Measurements from ENCODE around the gene BAZ1A. TPM values are rescaled to one million over a fixed set of nuclear protein-coding genes. Genes with fewer than 3 reads are reported as not detected.
"Not testable (repeated sequence)": the region's sequence is repeated elsewhere in the genome, so short reads cannot be mapped to it uniquely, and the experiment has no call there.

BAZ1A gene
- total RNA-seq, 1 experiment from 2014 or later = 38.5 TPM

DNA sequence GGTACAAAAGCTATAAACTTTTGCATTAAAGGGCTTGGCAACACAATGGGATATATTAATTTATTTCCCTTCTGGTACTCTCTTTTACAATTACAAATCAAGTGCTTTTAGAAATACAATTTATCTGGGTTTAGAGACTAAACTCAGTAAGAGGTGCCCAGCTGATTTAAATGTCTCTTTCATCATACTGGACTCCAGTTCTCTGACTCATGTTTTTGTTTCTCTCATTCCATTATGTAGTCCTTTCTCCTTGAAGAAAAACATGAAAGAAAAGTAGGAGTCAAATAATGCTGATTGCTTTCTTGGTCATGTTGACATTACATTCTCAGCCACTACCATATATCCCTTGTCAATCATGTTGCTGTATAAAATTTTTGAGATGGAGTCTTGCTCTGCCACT is 124.5 kb downstream of the BAZ1A start:
- Histone ChIP-seq H3K27me3 (replicated peaks) (no peaks in the 10 kb centered on the region), H3K27ac (no peak overlapping the region), H3K36me3 (peaks cover 7% of the 10 kb centered on the region), H3K4me3 (no peak overlapping the region), H3K4me1 (replicated peaks) (peaks cover 8% of the 10 kb centered on the region), H3K9me3 (replicated peaks) (no peaks in the 10 kb centered on the region)
- peak in 1 of 2 experiments; percentile 10 for DNase-seq (ENCODE audit: low read depth in 1 of 2, low spot score in 2 of 2)

DNA sequence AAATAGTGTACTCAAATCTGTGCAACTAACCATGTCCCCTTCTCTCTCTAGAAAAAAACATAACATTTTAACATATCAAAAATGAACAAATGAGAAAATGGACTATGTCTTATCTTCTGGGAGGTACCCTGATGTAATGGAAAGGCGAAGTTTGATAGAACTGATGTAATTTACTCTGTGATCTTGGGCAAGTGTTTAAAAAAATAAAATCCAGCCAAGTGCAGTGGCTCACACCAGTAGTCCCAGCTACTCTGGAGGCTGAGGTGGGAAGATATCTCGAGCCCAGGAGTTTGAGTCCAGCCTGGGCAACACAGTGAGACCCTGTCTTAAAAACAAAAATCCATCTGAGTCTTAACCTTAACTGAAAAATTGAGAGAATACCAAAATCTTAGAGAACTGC is 124.9 kb downstream of the BAZ1A start:
- DNase-seq (ENCODE audit: low read depth in 1 of 2, low spot score in 2 of 2) = no peak
- Histone ChIP-seq H3K4me3 (no peak overlapping the region), H3K27ac (no peak overlapping the region)

DNA sequence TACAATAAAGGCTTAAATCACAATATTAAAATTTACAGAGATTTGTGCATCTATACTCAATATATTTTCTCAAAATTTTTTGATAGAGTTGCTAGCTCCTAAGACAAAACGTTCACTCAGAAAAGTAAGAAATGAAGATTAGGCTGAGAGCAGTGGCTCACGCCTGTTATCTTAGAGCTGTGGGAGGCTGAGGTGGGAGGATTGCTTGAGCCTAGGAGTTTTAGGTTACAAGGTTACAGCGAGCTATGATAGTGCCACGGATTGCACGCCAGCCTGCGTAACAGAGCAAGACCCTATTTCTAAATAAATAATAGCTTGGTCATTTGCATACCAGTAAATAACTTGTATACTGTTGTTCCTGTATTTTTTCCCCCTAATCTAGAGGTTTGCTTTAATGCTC is 125.8 kb downstream of the BAZ1A start:
- peaks cover 7% of the 10 kb centered on the region; the same call in 1 of the 2 replicates for H3K36me3 ChIP-seq
- no peaks in the 10 kb centered on the region for H3K27me3 ChIP-seq (replicated peaks)
- H3K4me1 ChIP-seq (replicated peaks) = peaks cover 8% of the 10 kb centered on the region
- H3K4me3 ChIP-seq = no peak overlapping the region
- DNase-seq (ENCODE audit: low read depth in 1 of 2, low spot score in 2 of 2) = no peak
- no peak overlapping the region for H3K27ac ChIP-seq
- H3K9me3 ChIP-seq (replicated peaks) = no peaks in the 10 kb centered on the region

More for the DNA sequence above, 124.9 kb downstream of the BAZ1A start:
- no peaks in the 10 kb centered on the region for H3K9me3 ChIP-seq (replicated peaks)
- peaks cover 8% of the 10 kb centered on the region for H3K4me1 ChIP-seq (replicated peaks)
- H3K36me3 ChIP-seq = peaks cover 7% of the 10 kb centered on the region
- no peaks in the 10 kb centered on the region for H3K27me3 ChIP-seq (replicated peaks)

DNA sequence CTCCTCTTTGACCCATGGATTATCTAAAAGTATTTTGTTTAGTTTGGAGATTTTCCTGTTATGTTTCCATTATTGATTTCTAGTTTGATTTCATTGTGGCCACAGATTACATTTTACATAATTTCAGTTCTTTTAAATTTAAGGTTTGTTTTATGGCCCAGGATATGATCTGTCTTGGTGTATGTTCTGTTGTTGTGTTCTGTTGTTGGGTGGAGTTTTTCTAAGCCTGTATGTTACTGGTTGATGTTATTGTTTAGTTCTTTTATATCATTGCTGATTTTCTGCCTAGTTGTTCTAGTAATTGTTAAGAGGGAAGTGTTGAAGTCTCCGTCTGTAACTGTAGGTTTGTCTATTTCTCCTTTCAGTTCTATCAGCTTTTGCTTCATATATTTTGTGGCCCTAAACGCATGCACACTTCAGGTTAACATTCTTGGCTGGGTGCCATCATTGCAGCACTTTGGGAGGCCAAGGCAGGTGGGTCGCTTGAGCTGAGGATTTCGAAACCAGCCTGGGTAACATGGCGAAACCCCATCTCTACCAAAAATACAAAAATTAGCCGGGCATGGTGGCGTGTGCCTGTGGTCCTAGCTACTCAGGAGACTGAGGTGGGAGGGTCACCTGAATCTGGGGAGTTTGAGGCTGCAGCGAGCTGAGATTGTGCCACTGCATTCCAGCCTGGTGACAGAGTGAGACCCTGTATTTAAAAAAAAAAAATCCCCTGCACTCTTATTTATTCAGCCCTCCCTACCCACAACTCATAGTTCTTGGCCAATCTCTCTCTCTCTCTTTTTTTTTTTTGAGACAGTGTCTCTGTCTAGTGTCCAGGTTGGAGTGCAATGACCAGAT is 132.7 kb downstream of the BAZ1A start:
- Histone ChIP-seq H3K36me3 (no peaks in the 10 kb centered on the region), H3K27ac (no peak overlapping the region), H3K4me3 (no peak overlapping the region), H3K9me3 (replicated peaks) (no peaks in the 10 kb centered on the region), H3K27me3 (replicated peaks) (no peaks in the 10 kb centered on the region), H3K4me1 (replicated peaks) (no peaks in the 10 kb centered on the region)
- no peak for DNase-seq (ENCODE audit: low read depth in 1 of 2, low spot score in 2 of 2)

DNA sequence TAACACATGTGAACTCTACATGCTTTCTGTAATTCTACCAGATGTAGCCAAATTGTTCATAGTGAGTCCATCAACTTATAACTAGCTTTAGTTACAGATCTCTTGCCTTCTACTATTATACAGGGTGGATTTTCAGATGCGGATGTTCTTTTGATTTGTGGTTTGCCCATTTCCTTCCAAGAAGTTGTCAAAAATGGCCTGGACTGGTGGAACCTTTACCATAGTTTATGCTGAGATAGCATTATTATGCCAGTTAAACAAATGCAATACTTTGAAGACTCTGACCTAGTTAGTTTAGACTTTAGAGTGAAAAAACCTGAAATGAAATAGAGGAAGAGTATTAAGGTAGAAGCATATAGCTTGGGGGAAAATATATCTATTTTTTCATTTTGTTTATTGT is 133.3 kb downstream of the BAZ1A start:
- no peaks in the 10 kb centered on the region for H3K27me3 ChIP-seq (replicated peaks)
- no peak for DNase-seq (ENCODE audit: low read depth in 1 of 2, low spot score in 2 of 2)

DNA sequence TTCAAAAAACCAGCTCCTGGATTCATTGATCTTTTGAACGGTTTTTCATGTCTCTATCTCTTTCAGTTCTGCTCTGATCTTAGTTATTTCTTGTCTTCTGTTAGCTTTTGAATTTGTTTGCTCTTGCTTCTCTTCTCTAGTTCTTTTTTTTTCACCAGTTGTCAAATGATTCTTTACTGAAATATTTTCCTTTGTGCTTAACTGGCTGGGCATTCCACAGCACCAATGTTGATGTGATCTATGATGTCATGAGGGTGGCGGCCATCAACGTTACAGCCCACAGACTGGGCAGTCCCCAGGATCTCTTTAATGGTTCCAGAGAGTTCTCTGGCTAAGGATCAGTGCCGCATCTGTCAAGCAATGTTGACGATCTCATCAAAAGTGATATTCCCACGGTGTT is 135.0 kb downstream of the BAZ1A start:
- not testable (repeated sequence) for H3K9me3 ChIP-seq (replicated peaks); H3K27ac ChIP-seq; H3K4me3 ChIP-seq; H3K4me1 ChIP-seq (replicated peaks); H3K36me3 ChIP-seq; H3K27me3 ChIP-seq (replicated peaks)
- DNase-seq (ENCODE audit: low read depth in 1 of 2, low spot score in 2 of 2) = peak in 1 of 2 experiments; percentile 14

More for the DNA sequence above, 133.3 kb downstream of the BAZ1A start:
- no peaks in the 10 kb centered on the region for H3K36me3 ChIP-seq
- H3K4me1 ChIP-seq (replicated peaks) = no peaks in the 10 kb centered on the region
- H3K4me3 ChIP-seq = no peak overlapping the region
- no peak overlapping the region for H3K27ac ChIP-seq
- no peaks in the 10 kb centered on the region for H3K9me3 ChIP-seq (replicated peaks)

DNA sequence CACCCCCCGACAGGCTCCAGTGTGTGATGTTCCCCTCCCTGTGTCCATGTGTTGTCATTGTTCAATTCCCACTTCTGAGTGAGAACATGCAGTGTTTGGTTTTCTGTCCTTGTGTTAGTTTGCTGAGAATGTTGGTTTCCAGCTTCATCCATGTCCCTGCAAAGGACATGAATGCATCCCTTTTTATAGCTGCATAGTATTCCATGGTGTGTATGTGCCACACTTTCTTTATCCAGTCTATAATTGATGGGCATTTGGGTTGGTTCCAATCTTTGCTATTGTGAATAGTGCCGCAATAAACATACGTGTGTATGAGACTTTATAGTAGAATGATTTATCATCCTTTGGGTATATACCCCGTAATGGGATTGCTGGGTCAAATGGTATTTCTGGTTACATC is 138.1 kb downstream of the BAZ1A start:
- not testable (repeated sequence) for H3K4me3 ChIP-seq; H3K27me3 ChIP-seq (replicated peaks); DNase-seq (ENCODE audit: low read depth in 1 of 2, low spot score in 2 of 2); H3K27ac ChIP-seq; H3K9me3 ChIP-seq (replicated peaks); H3K36me3 ChIP-seq
- peaks cover 14% of the 10 kb centered on the region for H3K4me1 ChIP-seq (replicated peaks)

DNA sequence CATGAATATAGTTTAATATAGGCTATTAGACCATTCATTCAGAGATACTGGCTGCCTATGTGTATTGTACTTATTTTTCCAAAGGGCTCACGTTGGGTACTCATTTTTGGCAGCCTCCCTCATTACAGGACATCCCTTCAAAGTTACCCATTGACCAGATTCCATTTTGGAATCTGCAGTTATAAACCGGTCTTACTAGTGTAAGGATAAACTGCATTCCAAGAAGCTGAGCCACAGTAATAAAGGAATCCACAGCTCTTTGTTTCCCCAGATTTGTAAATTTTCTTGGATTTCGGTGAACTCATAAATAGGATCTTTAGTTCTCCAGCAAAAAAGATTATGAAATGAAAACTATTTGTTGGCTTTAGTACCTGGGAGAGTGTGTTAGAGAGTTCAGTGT is 141.9 kb downstream of the BAZ1A start:
- no peak overlapping the region for H3K4me3 ChIP-seq

DNA sequence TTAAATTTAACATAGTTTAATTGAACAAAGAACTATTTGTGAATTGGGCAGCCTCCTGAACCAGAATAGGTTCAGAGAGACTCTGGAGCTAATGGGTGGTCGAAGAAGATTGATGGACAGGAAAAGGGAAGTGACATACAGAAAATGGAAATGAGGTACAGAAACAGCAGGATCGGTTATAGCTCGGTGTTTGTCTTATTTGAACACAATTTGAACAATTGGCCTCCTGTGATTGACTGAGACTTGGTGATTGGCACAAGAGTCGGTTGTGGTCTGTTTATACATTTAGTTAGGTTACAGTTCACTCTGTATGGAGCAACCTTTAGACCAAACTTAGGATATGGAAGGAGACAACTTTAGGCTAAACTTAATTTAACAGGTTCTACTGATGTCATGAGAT is 142.4 kb downstream of the BAZ1A start:
- Histone ChIP-seq H3K27me3 (replicated peaks) (no peaks in the 10 kb centered on the region), H3K27ac (peak overlapping the region; percentile 43), H3K4me3 (no peak overlapping the region), H3K9me3 (replicated peaks) (no peaks in the 10 kb centered on the region), H3K36me3 (no peaks in the 10 kb centered on the region), H3K4me1 (replicated peaks) (peaks cover 14% of the 10 kb centered on the region)
- DNase-seq (ENCODE audit: low read depth in 1 of 2, low spot score in 2 of 2) = no peak

More for the DNA sequence above, 141.9 kb downstream of the BAZ1A start:
- peaks cover 14% of the 10 kb centered on the region for H3K4me1 ChIP-seq (replicated peaks)
- peak in 1 of 2 experiments; percentile 51 for DNase-seq (ENCODE audit: low read depth in 1 of 2, low spot score in 2 of 2)
- no peaks in the 10 kb centered on the region for H3K36me3 ChIP-seq
- peak overlapping the region; percentile 43 for H3K27ac ChIP-seq
- H3K27me3 ChIP-seq (replicated peaks) = no peaks in the 10 kb centered on the region
- H3K9me3 ChIP-seq (replicated peaks) = no peaks in the 10 kb centered on the region

DNA sequence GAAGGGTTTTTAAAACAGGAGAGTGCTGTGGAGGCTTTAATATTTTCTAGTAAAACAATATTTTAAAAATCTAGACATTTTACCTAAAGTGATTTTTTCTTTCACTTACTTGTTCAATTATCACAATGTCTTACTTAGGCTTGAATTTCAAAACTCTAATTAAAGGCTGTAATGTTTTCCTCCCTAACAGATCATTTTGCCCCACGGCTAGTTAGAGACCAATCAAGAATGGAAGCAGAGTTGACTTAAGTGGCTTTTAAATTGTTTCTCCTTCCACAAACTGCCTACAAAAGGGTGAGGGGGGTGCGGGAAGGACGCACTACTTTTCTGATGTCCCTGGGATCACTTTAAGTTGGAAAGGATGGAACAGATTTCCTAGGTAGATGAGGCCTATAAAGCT is 151.3 kb downstream of the BAZ1A start:
- Histone ChIP-seq H3K27me3 (replicated peaks) (no peaks in the 10 kb centered on the region), H3K4me1 (replicated peaks) (peaks cover 10% of the 10 kb centered on the region), H3K4me3 (no peak overlapping the region), H3K36me3 (no peaks in the 10 kb centered on the region), H3K27ac (no peak overlapping the region), H3K9me3 (replicated peaks) (no peaks in the 10 kb centered on the region)
- DNase-seq (ENCODE audit: low read depth in 1 of 2, low spot score in 2 of 2) = no peak

DNA sequence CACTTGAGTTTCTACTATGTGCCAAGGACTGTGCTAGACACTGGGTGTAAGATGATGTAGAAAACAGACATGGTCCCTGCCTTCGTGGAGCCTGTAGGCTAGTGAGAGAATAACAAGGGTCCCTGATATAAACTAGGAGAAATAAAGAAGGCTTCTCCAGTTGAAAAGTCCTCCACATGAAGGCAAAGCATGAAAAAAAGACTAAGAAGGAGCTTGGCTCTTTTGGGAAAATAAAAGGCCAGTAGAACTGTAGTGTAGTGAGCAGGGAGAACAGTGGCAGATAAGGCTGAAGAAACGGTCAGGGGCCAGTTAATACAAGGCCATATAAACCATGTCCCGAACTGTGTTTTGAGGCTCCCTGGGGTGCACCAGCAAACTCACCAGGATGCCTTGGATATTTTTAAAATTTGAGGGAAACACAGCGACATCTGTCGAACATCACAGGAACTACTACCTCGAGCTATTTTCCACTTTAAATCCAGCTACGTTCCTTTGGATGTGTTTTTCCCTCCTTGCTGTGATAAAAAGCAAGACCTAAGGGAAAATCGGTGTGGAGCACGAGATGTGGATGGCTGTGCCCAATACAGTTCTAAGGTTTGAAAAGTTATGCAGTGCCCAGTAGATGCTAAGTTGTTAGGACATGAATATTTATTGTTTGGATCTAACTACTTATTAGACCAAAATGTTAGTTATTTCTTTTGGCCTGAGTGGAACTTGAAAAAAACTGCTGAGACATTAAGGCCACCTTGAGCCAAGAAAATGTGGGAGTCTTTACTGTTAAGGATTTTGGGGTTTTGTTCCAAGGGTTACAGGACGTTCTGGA is 152.2 kb downstream of the BAZ1A start:
- Histone ChIP-seq H3K4me1 (replicated peaks) (peaks cover 19% of the 10 kb centered on the region), H3K36me3 (no peaks in the 10 kb centered on the region), H3K27ac (no peak overlapping the region), H3K27me3 (replicated peaks) (no peaks in the 10 kb centered on the region), H3K4me3 (no peak overlapping the region), H3K9me3 (replicated peaks) (no peaks in the 10 kb centered on the region)
- peak in 1 of 2 experiments; percentile 50 for DNase-seq (ENCODE audit: low read depth in 1 of 2, low spot score in 2 of 2)

DNA sequence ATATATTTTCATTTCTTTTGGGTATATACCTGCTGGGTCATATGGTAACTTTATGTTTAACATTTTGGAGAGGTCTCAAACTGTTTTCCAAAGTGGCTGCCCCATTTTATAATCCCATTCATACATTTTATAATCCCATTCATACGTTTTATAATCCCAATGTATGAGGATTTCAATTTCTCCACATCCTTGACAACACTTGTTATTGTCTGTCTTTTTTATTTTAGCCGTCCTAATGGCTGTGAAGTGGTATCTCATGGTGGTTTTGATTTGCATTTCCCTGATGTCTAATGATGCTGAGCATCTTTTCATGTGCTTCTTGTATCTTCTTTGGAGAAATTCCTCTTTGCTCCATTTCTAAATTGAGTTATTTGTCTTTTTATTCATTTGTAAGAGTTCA is 154.0 kb downstream of the BAZ1A start:
- Histone ChIP-seq H3K4me3 (no peak overlapping the region), H3K27ac (no peak overlapping the region), H3K4me1 (replicated peaks) (peaks cover 23% of the 10 kb centered on the region), H3K36me3 (no peaks in the 10 kb centered on the region), H3K9me3 (replicated peaks) (no peaks in the 10 kb centered on the region), H3K27me3 (replicated peaks) (no peaks in the 10 kb centered on the region)
- no peak for DNase-seq (ENCODE audit: low read depth in 1 of 2, low spot score in 2 of 2)

DNA sequence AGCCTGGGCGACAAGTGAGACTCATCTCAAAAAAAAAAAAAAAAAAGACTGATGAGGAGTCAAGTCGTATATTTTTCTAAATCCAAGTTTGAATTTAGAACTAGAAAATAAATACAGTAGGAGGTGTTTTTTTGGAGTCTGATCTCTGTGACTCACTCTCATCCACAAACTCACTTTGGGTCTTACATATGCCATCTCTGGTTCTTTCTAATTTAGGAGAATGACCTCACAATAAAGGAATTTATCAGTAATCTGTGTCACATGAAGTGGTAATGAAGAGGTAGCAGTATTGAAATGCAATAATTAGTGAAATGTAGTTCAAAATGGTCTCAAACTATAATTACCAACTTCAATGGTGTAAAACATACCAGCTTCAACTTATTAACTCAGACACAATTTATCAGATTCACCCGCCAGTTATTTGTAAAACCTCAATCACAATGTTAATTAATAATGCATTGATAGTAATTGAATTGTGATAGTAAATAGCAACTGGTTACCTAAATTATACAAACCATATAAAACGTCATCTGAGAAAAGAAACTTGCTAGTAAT is 156.3 kb downstream of the BAZ1A start:
- peak in 1 of 2 experiments; percentile 22 for DNase-seq (ENCODE audit: low read depth in 1 of 2, low spot score in 2 of 2)
- Histone ChIP-seq H3K36me3 (peaks cover 3% of the 10 kb centered on the region; the same call in 1 of the 2 replicates), H3K4me3 (no peak overlapping the region), H3K9me3 (replicated peaks) (no peaks in the 10 kb centered on the region), H3K27ac (no peak overlapping the region), H3K27me3 (replicated peaks) (no peaks in the 10 kb centered on the region), H3K4me1 (replicated peaks) (peaks cover 34% of the 10 kb centered on the region)

Measured in SJSA1 (cell line).